Activated T-helper 9 cell treated with anti-CD3 and anti-CD28 coated beads, Interleukin-2, amount 50 U/mL, for 16 hours (primary cell): ENCODE measurements around the gene UTP3.
"Not testable (repeated sequence)": the region's sequence is repeated elsewhere in the genome, so short reads cannot be mapped to it uniquely, and the experiment has no call there.

Experiments
- DNase-seq: peaks from one replicate; pipeline ENCODE4 v3.0.0-alpha.2; 2020; ENCODE audit warnings: low read depth

Gene UTP3

GRCh38 chr4:70687392-70687791, 940 bp upstream of the UTP3 start:
- no peak for DNase-seq

GRCh38 chr4:70688795-70689231, 481 bp downstream of the UTP3 start:
- DNase-seq: no peak

GRCh38 chr4:70691661-70692060, 3.3 kb downstream of the UTP3 start:
- no peak for DNase-seq

GRCh38 chr4:70694633-70695032, 6.3 kb downstream of the UTP3 start:
- DNase-seq: not testable (repeated sequence)

GRCh38 chr4:70698435-70698834, 10.1 kb downstream of the UTP3 start:
- DNase-seq: not testable (repeated sequence)

- DNase-seq: no peak
Observed at GRCh38 chr4:70700712-70701111, 12.4 kb downstream of the UTP3 start.

GRCh38 chr4:70701271-70701670, 12.9 kb downstream of the UTP3 start:
- no peak for DNase-seq

GRCh38 chr4:70702592-70702991, 14.3 kb downstream of the UTP3 start:
- DNase-seq: not testable (repeated sequence)

GRCh38 chr4:70703619-70704214, 15.4 kb downstream of the UTP3 start:
- no peak for DNase-seq

GRCh38 chr4:70704215-70704930, 16.0 kb downstream of the UTP3 start:
- DNase-seq: peak; percentile 58

GRCh38 chr4:70704931-70705182, 16.5 kb downstream of the UTP3 start:
- DNase-seq: no peak

- DNase-seq: peak; percentile 67
Observed at GRCh38 chr4:70705183-70706043, 17.1 kb downstream of the UTP3 start.

- no peak for DNase-seq
Observed at GRCh38 chr4:70706044-70706461, 17.7 kb downstream of the UTP3 start.

- DNase-seq: no peak
Observed at GRCh38 chr4:70706516-70706915, 18.2 kb downstream of the UTP3 start.

GRCh38 chr4:70709611-70710205, 21.4 kb downstream of the UTP3 start:
- no peak for DNase-seq

GRCh38 chr4:70711599-70711998, 23.3 kb downstream of the UTP3 start:
- no peak for DNase-seq

- no peak for DNase-seq
Observed at GRCh38 chr4:70712150-70712549, 23.8 kb downstream of the UTP3 start.

- DNase-seq: no peak
Observed at GRCh38 chr4:70712604-70713452, 24.5 kb downstream of the UTP3 start.

- DNase-seq: no peak
Observed at GRCh38 chr4:70713453-70714078, 25.2 kb downstream of the UTP3 start.

GRCh38 chr4:70714079-70714887, 26.0 kb downstream of the UTP3 start:
- no peak for DNase-seq
